Body of pancreas (tissue), 4 donors: ENCODE measurements around the gene KCNA10.

Source experiments
- CTCF ChIP-seq, 7 experiments: fragments of 450-650 bp in 4 of 7; fragments of 200-600 bp in 3 of 7; sonication (generic) in 3 of 7; IDR thresholded peaks; one replicate each; pipeline ENCODE4 v1.5.1; 2016 to 2019; ENCODE audit warnings: antibody characterized with exemption in 7 of 7
- POLR2A ChIP-seq, 3 donors: fragments of 450-650 bp; IDR thresholded peaks; one replicate each; pipeline ENCODE4 v1.6.1; 2016; ENCODE audit warnings: antibody characterized with exemption in 3 of 3, mild to moderate bottlenecking in 2 of 3

- TF ChIP-seq CTCF (IDR thresholded peaks at IDR 0.05) (no peak), POLR2A (IDR thresholded peaks at IDR 0.05) (no peak)
These were observed 23.8 kb upstream of the KCNA10 start for GRCh38 chr1:110542725-110543124.
